Stromal cell of bone marrow (primary cell): ENCODE data around the gene ABCC11.
A peak's percentile ranks its signal among the peaks of the same experiment; 100 is the strongest.

Experiments
- DNase-seq: peaks from one replicate; pipeline ENCODE4 v3.0.0-alpha.2; 2012; ENCODE audit warnings: low read depth

Gene ABCC11

GRCh38 chr16:48161906-48162305, 85.4 kb downstream of the ABCC11 start:
- no peak for DNase-seq

DNA sequence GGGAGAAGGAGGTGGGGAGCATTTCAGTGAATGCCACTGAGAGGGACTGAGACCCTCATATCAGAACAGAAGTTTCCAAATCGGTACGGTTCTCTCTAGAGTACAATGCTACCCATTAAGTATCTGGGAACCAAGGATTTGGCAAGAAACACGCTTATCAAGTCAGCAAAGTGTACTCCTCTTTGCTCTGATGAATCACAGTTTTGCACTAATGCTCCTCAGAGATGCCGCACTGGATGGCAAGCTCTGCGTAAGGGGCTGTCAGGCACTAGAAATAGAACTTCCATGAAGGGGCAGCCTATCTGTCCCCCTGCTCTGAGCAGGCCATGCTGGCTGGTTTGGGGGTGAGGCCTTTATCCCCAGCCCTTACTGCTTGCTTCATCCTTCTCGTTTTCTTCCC, 86.8 kb downstream of the ABCC11 start:
- no peak for DNase-seq

DNA sequence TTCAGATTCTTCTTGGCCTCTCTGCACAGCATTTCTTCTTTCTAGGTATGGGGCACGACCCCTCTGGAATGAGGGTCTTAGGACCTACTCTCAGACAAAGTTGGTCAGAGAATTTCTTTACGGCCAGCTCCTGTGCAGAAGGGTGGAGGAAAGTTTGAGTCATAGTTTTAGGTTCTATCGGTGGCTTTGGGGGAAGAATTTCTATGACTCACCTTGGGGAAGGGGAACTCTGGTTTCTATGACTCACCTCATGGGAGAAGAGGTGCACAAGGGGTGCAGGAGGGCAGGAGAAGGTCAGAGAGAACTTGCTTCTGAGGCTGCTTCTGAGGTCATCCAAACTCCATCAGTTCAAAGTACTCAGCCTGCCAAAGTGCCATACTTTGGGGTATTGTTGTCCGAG, 89.0 kb downstream of the ABCC11 start:
- DNase-seq, result peak; percentile 57

GRCh38 chr16:48157794-48158193, 89.5 kb downstream of the ABCC11 start:
- DNase-seq, result no peak

GRCh38 chr16:48157302-48157701, 90.0 kb downstream of the ABCC11 start:
- no peak for DNase-seq

DNA sequence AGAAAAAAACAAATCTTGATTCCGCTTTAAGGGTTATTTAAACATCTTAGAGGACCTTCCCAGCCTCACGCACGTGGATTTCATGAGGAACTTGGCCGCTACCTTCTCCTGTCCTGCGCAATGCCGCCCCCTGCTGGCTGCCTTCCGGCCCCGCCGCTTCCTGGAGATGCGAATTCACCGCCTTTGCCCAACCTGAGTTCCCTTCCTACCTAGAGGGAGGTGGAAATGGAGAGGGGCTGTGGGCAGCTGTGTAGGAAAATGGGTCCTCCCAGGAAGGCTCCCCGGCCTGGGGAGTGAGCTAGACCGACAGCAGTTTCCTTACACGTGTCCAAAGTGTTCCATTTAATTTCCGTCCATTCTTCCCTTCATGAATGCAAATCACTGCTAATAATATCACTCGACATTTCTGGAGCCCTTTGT, 90.5 kb downstream of the ABCC11 start:
- peak; percentile 63 for DNase-seq

- no peak for DNase-seq
Observed at GRCh38 chr16:48155926-48156789, 91.2 kb downstream of the ABCC11 start, which contains the start of gene ABCC12. Gene ABCC12, minus strand, starts transcription at chr16:48155993. Its CDS starts 9,569 bp downstream, at chr16:48146424.

GRCh38 chr16:48153774-48154173, 93.6 kb downstream of the ABCC11 start:
- no peak for DNase-seq

GRCh38 chr16:48152226-48152625, 95.1 kb downstream of the ABCC11 start:
- no peak for DNase-seq

- no peak for DNase-seq
Observed at GRCh38 chr16:48150707-48151106, 96.6 kb downstream of the ABCC11 start.

- DNase-seq, result peak; percentile 42
Observed at GRCh38 chr16:48146710-48147109, 100.6 kb downstream of the ABCC11 start.

DNA sequence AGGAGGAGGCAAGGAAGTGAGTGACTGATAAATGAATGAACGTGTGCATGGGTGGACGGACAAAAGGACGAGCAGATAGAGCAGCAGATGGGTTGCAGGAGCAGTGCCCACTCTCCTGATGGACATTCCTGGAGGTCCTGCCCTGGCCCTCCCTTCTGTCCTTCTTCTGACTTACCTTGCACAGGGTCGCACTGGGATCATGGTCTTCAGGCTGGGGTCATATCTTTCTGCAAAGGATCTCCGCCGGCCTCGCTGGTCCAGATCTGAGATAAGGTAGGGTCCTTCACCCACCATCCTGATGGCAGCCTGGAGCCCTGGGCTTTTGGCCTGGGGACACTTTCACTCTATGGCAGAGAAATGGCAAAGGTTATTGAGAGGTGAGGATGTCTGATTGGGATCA, 101.2 kb downstream of the ABCC11 start:
- DNase-seq, result no peak

- no peak for DNase-seq
Observed at GRCh38 chr16:48143812-48144368, 103.4 kb downstream of the ABCC11 start.

DNA sequence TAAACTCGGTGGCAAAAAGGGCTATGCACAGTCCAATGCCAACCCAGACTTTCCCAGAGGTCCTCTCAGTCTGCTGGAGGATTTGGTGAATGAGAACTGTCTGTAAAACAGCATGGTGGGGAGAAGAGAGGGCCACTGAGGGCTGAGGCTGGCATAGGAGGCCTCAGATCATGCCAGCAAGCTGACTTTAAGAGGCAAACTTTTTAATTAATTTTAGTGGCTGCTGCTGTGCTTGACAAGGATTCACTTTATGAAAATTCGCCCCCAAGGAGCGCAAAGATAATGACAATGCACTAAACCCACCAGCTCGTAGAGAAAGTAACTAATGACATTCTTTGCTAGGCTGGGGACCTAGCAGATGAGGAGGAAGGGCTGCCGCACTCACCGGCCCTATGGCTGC, 106.5 kb downstream of the ABCC11 start:
- no peak for DNase-seq

GRCh38 chr16:48139517-48139916, 107.8 kb downstream of the ABCC11 start:
- DNase-seq, result no peak

GRCh38 chr16:48138543-48138942, 108.8 kb downstream of the ABCC11 start:
- no peak for DNase-seq

GRCh38 chr16:48137822-48138221, 109.5 kb downstream of the ABCC11 start:
- no peak for DNase-seq

DNA sequence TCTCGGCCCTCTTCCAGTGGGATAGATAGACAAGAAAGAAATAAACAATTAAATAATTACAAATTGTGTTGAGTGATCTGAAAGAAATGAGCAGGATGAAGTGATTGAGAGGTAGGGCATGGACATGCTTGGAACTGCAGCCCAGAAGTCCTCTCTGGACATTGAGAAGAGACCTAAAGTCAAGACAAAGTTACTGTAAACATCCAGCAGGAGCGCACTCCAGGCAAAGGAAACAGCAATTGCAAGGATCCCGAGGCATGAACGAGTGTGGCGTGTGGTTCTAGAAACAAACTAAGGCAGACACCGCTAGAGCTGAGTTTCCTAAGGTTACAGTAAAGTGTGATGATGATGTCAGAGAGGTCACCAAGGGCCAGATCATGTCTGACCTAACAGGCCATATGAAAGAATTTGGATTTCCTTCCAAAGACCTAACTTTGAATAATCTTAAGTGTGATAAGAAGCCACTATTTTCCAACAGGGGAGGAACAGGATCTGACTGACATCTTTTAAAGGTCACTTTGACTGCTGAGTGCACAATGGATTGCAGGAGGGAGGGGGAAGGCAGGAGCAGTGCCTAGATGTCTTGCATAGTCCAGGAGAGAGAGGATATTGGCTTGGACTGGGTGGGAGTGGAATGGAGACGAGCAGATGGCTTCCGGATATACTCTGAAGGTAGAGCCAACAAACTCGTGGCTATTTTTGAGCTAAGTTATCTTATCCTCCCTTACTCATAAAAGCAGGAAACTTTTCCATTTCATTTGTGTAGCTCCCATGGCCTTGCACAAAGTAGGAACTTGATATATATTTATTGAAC, 110.6 kb downstream of the ABCC11 start:
- DNase-seq, result no peak

GRCh38 chr16:48133455-48134211, 113.7 kb downstream of the ABCC11 start:
- no peak for DNase-seq

DNA sequence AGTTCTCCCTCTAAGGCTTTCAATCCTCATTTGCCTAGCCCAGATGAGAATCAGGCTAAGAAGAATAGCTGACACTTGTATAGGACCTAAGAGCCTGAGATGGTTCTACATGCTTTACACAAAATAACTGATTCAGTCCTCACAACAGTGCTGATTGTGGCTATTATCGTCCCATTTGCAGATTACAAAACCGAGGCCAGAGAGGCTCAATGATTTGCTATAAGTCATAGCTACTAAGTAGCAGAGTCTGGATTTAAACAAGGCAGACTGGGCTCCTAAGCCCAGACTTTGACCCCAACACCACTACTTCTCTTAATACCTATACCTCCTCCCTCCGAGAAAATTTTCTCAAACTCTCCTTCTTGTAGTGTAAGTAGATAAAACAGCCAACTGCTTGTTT, 114.6 kb downstream of the ABCC11 start:
- no peak for DNase-seq

GRCh38 chr16:48131201-48131935, 116.0 kb downstream of the ABCC11 start:
- no peak for DNase-seq
